Activated CD8-positive, alpha-beta memory T cell treated with anti-CD3 and anti-CD28 coated beads for 1 hour (primary cell): Measurements from ENCODE around the gene SAMD10.
"Not testable (repeated sequence)": the region's sequence is repeated elsewhere in the genome, so short reads cannot be mapped to it uniquely, and the experiment has no call there.

Experiments used
- DNase-seq, 2 donors: peaks; one replicate each; pipeline ENCODE4 v3.0.0-alpha.2; 2020; ENCODE audit warnings: low read depth in 1 of 2; ENCODE audit errors: extremely low read depth in 1 of 2

SAMD10 gene

DNA sequence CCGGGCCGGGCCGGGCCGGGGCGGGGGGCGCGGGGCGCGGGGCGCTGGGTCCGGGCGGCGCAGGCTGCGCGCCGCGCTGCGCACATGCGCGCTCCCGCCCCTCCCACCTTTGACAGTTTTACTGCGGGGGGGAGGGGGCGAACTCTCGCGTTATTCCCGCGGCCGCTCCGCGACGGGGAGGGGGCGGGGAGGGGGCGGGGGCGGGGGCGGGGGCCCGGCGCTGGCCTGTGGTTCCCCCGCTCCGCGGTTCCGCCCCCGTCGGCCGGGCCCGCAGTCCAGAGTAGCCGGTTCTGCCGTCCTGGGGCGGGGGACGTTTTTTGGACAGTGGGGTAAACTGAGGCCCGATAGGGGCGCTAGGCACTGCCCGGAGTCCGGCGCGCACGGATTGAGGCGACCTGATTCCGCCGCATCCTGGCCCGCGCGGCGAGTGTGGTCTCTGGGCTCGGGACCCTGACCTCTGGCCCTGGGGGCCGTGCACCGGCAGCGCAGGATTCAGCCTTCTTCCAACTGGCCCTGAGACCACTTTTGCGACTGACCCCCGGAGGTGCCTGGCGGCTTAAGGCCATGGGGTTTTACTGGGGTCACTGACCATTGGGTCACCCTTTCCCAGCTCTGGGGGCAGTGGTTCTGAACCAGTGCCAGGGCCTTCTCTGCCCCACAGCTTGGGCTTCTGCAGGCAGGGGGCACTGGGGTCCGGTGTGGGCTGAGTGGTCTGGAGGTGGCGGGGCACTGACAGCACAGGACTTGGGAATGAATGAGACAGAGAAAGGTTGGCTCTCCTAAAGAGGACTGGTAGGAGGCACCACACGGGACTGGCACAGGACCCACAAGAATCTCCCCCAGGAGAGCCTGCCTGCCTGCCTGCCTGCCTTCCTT, 9.4 kb downstream of the SAMD10 start, which contains the start of gene ZNF512B:
Gene ZNF512B (minus strand): TSS at position 93 of the 876 bp plus-strand sequence. CDS start 1,980 bp downstream, outside the sequence.
- no peak for DNase-seq

DNA sequence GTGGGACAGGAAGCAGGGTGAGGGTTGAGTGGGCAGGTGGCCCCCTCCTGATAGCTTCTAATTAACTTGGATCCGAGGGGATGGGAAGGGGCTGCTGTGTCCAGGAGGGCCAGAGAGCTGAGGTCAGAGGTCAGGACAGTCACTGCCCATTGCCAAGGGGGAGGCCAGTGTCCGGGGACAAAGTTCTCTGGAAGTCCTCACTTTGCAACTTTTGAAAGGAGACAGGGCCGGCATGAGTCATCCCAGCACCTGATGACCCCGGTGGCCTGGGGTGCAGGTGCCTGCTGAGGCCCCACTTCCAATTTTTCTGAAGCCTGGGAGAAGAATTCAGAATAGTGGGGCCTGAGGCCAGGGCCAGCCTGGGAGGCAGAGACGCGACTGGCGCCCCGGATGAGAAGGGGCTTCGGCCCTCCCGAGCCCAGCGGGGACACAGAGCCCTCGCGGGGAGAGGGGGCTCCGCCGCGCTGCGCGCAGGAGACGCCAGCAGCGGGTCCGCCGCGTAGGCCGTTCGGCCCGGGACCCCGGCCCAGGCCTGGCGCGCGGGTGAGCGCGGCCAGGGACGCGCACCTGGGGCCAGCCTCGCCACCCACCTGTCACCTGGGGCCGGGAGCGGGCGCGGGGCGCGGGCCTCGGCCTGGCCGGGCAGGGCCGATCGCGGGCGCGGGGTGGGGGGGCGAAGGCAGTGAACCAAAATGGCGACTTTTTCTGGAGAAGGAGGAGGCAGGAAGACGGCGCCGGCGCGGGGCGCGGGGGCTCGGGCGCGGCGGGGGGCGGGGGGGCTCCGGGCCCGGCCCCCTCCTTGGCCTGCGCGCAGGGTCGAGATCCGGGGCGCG, 10.3 kb downstream of the SAMD10 start:
- no peak for DNase-seq

DNA sequence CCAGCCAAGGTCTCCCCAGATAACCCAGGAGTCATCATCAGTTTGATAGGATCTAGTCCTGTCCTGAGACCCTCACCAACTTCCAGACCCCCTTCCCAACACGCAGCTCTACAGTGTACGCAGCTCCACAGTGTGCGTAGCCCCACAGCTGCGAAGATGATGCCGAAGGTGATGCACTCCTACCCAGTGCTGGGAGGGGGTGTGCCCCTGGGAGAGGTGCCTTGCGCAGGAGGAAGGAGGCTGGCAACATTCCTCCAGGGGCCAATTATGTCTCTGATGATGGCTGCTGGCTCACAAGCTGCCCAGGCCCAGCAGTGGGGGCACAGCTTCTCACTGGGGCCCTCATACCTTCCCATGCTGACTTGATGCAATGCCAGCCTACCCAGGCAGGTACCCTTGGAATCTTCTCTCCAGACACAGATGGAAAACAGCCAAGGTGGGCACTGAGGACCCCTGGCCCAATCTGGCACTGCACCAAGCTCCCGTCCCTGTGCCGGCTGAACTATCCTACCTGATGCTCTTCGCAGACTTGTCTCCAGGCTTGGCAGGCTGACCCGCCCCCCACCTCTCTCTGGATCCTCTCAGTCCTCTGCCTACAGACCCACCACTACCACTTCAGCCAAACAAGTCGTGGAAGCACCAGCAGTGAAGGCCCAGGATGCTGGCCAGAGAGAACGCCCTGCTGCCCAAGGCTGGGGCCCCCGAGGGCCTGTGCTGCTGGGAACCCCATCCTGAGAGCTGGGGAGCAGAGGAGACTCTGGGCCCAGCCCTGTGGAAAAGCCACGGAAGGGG, 11.1 kb downstream of the SAMD10 start:
- DNase-seq = no peak

DNA sequence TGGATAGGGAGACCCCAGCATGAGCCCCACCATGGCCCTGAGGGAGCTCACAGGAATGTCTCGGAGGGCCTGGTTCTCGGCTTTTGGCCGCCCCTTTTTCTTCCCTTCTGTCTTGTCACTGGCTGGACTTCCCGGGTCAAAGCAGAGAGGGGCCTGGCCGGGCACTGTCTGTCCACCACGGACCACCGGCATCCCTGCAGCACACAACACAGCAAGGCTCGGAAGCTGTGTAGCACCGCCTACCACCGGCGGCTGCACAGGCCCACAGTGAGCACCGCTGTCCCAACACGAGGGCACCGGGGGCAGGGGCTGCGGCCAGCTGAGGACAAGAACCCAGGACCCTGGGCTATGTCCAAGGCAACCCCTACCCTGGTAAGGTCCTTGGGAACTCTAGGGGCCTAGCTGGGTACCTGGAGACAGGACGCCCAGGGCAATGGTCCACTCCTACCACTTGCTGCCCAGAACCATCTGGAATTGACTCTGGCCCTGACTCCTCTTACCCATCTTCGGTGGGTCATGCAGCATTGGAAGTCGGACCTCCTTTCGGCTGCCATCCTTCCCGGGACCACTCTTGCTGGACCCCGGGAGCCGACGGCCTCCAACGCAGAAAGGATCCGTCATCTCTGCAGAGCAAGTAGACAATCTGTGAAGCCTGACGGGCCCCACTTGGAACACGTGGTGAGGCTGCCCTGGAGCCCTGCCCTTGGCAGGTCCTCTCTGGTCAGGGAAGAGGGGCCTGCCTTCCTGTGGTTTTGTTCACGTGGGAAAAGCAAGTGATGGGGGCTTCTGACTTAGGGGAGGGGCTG, 11.9 kb downstream of the SAMD10 start:
- DNase-seq = no peak

DNA sequence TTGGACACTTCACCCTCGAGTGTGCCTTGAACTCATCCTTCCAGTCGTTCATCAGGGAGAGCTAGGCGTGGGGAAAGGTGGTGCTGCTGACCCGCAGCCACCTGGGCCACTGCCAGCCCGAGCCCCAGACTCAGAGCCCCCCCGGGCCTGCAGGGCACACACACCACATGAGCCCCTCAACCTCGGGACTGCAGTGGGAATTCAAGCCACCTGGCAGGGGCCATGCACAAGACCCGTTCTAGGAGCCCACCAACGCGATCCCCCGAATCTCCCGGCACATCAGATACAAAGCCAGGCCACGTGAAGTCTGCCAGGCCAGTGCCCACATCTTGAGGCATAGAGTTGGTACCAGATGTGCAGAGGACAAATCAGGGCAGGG, 12.5 kb downstream of the SAMD10 start:
- DNase-seq = no peak

DNA sequence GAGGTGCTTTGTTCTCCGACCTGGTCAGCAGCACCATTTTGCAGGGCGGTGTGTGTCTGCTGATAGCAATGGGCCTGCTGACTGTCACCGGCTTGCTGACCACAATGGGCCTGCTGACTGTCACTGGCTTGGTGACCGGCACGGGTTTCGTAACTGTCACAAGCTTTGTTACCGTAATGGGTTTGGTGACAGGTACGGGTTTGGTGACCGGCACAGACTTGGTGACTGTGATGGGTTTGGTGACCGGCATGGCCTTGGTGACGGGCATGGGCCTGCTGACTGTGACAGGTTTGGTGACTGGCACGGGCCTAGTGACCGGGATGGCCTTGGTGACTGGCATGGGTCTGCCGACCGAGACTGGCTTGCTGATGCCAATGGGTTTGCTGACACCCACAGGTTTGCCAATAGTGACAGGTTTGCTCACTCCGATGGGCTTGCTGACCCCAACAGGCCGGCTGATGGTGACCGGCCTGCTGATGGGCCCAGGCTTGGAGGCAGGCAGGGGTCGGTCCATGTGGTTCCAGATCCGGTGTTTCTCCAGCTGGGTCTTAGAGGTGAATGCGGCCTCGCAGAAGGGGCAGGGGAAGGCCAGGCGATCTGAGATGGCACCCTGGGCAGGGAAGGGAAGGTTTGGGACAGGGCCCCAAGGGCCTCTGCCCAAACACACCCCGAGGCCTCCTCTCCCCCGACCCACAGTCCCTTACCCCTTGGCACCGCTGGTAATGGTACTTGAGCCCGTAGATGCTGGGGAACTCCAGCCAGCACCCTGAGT, 13.1 kb downstream of the SAMD10 start:
- no peak for DNase-seq

DNA sequence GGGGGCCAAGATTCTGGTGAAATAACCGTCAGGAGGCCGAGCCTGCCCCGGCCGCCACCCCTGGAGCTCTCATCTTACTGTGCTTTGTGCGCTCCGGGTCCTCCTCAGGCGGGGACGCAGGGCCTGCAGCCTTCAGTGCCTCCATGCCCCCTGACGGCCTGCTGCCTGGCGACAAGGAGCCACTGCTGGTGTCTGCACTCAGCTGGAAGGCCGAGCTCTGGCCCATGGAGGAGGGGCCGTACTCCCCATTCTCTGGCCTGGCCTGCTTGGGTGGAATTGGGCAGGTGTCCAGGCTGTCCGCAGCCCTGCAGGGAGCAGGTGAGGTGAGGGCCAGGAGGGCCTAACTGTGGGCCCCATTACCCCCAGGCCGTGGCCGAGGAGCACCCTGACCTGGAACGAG, 15.0 kb downstream of the SAMD10 start:
- no peak for DNase-seq

DNA sequence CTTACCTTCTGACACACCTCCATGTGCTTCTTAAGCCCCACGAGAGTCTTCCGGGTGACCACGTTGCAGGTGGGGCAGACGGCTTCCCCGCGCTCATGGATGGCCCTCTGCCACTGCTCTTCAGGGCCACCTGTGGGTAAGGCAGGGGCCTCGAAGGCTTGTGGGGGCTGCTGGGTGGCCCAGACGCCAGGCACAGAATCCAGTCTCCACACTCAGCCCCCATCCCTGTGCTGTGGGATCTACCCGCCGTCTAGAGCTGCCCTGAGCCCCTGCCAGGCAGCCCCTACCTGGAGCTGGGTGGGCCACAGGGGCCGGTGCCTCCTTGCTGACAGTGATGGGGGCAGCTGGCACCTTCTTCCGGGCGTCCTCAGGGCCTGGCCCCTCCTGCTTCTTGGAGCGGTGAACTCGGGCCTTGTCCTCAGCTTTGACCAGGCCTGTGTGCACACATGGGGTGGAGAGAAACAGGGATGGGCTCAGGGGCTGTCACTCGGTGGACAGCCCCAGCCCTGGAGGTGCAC, 15.6 kb downstream of the SAMD10 start:
- DNase-seq = no peak

DNA sequence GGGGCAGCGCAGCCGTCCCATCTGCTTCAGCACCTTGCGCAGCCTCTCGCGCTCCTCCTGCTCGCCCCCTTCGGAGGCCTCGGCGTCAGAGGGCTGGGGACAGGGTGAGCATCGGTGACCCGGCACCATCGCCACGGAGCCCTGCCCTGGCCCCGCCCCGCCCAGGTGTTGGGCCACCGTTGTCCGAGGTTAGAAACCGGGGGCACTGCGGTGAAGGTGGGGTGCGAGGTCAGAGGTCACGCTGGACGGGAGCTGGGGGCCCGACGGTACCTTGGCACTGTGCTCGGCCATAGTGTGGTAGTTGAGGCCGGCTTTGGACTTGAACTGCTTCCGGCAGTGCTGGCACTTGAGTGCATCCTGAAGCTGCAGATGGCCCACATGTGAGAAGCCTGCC, 16.1 kb downstream of the SAMD10 start:
- no peak for DNase-seq

DNA sequence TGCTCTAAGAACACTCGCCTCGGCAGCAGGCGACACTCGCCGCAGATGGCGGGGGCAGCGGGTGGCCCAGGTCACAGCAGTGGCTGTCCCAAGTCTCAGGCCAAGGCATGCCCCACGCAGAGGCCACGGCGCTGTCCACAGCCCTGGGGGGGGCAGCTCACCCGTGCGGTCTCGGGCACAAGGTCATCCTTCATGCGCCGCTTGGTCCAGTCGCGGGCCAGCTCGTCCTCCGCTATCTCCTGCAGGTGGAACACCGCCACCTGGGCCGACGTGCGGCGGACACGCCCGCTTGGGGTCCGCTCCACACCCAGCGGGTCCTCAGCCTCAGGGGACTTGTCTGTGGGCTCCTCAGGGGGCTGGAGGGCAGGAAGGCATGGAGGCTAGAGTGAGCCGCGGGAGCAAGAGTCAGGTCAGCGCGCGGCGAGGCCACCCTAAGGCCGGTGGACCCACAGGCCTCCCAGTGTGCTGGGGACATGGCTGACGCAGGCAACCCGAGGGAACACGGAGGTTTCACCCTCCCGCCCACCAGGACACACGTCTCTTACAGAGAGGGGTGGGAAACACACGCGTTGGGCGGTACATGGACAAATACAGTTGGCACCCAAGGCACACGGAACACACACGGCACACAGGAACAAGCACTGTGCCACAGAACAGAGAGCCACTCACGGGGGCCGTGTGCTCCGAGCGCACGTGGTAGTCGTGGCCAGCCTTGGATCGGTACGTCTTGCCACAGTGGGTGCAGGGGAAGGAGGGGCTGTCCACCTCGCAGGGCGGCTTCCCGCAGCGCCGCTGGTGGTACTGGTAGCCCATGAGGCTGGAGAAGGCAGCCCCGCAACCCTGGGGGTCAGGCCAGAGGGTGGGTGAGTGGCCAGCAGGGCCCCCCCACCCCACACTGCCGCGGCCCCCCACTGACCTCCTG, 16.8 kb downstream of the SAMD10 start:
- no peak for DNase-seq

DNA sequence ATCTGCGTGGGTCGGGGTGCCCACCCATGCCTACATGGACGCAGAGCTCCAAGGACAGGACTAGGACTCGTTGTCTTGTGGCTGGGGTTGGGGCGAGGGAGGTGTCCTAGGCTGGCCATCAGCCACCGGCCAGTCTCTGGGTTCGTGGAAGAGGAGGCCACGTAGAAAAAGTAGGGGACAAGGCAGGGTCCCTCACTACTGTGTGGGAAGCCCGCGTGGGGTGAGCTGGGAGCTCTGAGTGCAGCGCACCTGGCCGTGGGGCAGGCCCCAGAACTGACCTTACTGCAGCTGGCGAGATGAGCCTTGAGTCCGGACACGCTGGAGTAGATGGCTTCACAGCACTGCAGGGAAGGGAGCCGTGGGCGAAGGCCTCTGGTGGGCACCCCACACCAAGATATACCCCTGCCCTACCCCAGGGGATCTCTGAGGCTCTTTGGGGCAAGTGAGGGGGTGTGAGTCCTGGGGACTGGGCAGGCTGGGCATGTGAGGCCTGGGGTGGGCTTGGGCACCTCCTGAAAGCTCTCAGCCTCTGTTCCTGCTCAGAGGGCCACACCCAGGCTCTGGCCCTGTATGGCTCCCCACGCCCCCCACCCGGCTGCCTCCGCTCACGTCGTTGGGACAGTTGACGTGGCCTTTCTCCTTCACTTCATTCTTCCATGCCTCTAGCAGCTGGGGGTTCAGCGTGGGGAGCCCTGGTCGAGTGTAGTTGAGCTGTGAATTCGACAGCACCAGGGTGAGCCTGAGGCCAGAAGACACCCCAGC, 17.6 kb downstream of the SAMD10 start:
- DNase-seq = no peak

DNA sequence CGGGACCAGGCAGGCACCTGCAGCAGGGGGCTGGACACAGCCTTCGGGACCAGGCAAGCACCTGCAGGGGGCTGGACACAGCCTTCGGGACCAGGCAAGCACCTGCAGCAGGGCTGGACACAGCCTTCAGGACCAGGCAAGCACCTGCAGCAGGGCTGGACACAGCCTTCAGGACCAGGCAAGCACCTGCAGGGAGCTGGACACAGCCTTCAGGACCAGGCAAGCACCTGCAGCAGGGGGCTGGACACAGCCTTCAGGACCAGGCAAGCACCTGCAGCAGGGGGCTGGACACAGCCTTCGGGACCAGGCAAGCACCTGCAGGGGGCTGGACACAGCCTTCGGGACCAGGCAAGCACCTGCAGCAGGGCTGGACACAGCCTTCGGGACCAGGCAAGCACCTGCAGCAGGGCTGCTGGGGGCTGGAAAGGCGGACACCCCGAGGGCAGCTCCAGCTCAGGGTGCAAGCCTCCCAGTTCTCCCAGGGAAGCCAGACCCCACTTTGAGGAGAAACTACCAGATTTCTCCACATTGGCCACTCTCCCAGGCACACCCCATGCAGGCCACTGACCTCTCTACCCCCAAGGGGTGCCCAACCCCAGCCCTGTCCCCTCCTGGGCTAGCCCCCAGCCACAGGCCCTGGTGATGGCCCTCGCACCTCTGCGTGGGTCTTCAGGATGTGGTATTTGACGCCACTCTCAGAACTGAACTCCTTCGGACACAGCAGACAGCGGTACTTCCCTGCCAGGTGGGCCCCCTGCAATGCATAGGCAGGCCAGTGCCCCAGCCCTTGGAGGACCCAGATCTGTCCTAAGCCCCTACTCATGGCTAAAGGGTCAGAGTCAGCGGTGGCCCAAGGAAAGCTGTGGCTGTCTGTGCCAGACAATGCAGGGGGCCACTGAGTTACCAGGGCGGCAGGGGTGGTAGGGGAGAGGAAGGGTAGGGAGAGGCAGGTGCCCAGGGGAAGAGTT, 18.5 kb downstream of the SAMD10 start:
- DNase-seq = not testable (repeated sequence)

DNA sequence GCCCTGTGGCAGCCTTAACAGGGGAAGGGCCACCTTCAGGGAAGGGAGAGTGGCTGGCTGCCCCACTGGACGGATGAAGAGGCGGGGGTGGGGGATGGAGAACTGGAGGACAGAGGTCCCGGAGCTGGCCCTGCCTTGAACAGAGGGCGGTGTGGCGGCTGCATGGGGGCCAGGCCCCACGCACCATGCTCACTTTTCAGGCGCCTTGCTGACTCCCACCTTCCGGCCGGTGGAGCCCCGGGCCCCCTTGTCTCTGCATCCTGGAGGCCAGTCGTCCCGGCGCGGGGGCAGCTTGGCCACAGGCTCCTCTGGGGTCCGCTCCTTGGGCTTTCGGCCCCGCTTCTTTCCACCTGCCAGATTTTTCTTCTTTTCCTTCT, 19.8 kb downstream of the SAMD10 start:
- DNase-seq = no peak

DNA sequence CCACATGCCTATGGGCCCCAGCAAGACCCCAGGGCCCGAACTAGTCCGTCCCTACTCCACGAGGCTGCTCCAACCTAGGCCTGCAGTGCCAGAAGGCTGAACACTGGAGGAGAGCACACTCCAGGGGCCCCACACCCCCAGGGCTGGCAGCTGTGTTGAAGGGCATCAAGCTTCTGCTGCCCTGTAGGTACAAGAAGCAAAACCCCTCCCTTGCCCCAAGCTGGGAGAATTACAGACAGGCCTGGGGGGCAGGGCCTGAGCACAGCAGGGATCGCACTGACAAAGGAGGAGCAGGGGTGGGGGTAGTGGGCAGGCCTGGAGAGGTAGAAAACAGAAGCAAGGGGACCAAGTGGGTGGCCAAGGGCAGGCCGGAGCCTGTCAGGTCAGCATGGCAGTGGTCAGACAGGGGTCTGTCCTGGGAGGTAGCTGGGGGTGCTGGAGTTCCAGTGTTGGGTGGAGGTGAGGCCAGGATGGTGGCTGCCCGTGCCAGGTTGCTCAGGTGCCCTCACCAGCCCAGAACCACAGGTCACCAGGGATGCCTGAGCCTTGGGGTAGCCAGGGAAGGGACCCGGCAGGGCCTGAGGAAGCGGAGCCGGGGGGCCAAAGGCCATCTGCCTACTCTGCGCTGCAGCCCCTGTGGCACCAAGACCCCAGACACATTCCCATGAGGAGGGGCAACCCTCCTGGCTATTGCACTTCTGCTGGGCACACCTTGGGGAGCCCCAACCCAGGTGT, 20.3 kb downstream of the SAMD10 start:
- no peak for DNase-seq

DNA sequence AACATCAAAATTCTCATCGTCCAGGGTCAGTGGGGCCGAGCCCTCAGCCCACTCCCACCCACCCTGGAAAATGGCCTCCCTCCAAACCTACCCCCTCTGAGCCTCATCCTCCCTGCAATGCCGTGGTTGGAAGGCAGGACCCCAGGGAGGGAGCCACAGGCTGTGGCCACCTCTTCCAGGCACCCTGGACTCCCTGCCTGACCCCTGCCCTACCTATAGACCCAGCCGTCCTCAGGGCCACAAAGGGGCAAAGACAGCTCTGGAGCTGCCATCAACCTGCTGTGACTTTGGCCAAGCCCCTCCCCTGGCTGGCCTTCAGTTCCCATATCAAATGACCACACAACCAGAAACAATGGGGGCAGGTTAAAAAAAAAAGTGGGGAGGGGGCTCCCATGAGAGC, 21.0 kb downstream of the SAMD10 start:
- DNase-seq = no peak
